Endothelial cell of umbilical vein (primary cell): Measurements from ENCODE around the gene ALG2. TPM values are rescaled to one million over a fixed set of nuclear protein-coding genes. Genes with fewer than 3 reads are reported as not detected.

ENCODE experiments used
- BruUV-seq: library from RNA; stranded (reverse); fragments of 400-500 nt; replicated peaks from 2 replicates; lab custom pipeline; 2021; lab: Mats Ljungman, UMichigan
- CTCF ChIA-PET: fragments of 300-600, 350-600 bp; sonication (Branson Sonifier 250); formaldehyde crosslinking; loops from one replicate; lab custom pipeline; 2021; ENCODE audit warnings: antibody characterized with exemption, inconsistent platforms; lab: Charles Lee
- POLR2A ChIA-PET: fragments of 300-600, 350-600 bp; sonication (Branson Sonifier 250); formaldehyde crosslinking; loops from one replicate; lab custom pipeline; 2021; ENCODE audit warnings: antibody characterized with exemption, inconsistent platforms; lab: Charles Lee
- DNase-seq: peaks from one replicate; pipeline ENCODE4 v3.0.0-alpha.2; 2011; ENCODE audit warnings: low read depth, low spot score
- FAIRE-seq: peaks from 2 replicates; lab custom pipeline; 2011; peaks lifted over from hg19 to GRCh38; lab: Jason Lieb, UNC
- H2AFZ ChIP-seq: 2 replicates; pipeline ENCODE4 v1.6.0; 2012; ENCODE audit warnings: low read depth, low read length, control low read depth, inconsistent platforms
- H3K27ac ChIP-seq: 2 replicates; pipeline ENCODE4 v1.5.1; 2011; ENCODE audit warnings: low read depth, mild to moderate bottlenecking, control low read depth, low read length, moderate library complexity; ENCODE audit not compliant: insufficient read depth
- H3K27me3 ChIP-seq, 2 experiments: 2 replicates each; pipeline versions ENCODE4 v1.6.0 to v1.6.1; 2011; ENCODE audit warnings: low read length in 2 of 2, mixed read lengths in 1 of 2; ENCODE audit not compliant: control insufficient read depth in 2 of 2, insufficient read depth in 2 of 2
- H3K36me3 ChIP-seq, 2 experiments: 2 replicates in 1 of 2; 3 replicates in 1 of 2; pipeline ENCODE4 v1.5.1; 2011; ENCODE audit warnings: low read length in 2 of 2, mild to moderate bottlenecking in 1 of 2, moderate library complexity in 1 of 2; ENCODE audit not compliant: control insufficient read depth in 2 of 2, insufficient read depth in 2 of 2; ENCODE audit errors: extremely low read depth in 1 of 2
- H3K4me1 ChIP-seq: 3 replicates; pipeline ENCODE4 v1.5.1; 2011; ENCODE audit warnings: mild to moderate bottlenecking, low read length; ENCODE audit not compliant: control insufficient read depth, insufficient read depth; ENCODE audit errors: extremely low read depth
- H3K4me2 ChIP-seq: 2 replicates; pipeline ENCODE4 v1.6.1; 2011; ENCODE audit warnings: low read length, control low read depth, mixed read lengths; ENCODE audit not compliant: insufficient read depth
- H3K4me3 ChIP-seq, 3 experiments: fragments of 200-600 bp in 1 of 3; sonication (generic), shearing (Covaris generic) in 1 of 3; replicated peaks in 1 of 3; 2 replicates each; pipeline ENCODE4 v1.5.1; 2011 to 2016; ENCODE audit warnings: control low read depth in 3 of 3, low read length in 3 of 3, mild to moderate bottlenecking in 2 of 3, inconsistent platforms in 1 of 3, low read depth in 1 of 3, moderate library complexity in 1 of 3; ENCODE audit not compliant: insufficient read depth in 1 of 3
- H3K79me2 ChIP-seq: 2 replicates; pipeline ENCODE4 v1.6.0; 2012; ENCODE audit warnings: low read length, inconsistent platforms; ENCODE audit not compliant: control insufficient read depth, insufficient read depth
- H3K9ac ChIP-seq: replicated peaks from 2 replicates; pipeline ENCODE3; 2011; ENCODE audit warnings: low read length, control low read depth; ENCODE audit not compliant: insufficient read depth; ENCODE audit errors: extremely low read depth
- H3K9me1 ChIP-seq: replicated peaks from 3 replicates; pipeline ENCODE4 v1.6.0; 2011; ENCODE audit warnings: mild to moderate bottlenecking, low read length; ENCODE audit not compliant: control insufficient read depth, insufficient read depth; ENCODE audit errors: extremely low read depth
- H3K9me3 ChIP-seq: replicated peaks from 2 replicates; pipeline ENCODE4 v1.5.1; 2012; ENCODE audit warnings: low read length, inconsistent platforms; ENCODE audit not compliant: control insufficient read depth, insufficient read depth
- H4K20me1 ChIP-seq: replicated peaks from 2 replicates; pipeline ENCODE3; 2011; ENCODE audit warnings: mild to moderate bottlenecking, low read length; ENCODE audit not compliant: control insufficient read depth, insufficient read depth; ENCODE audit errors: extremely low read depth
- CTCF ChIP-seq, 2 donors: IDR thresholded peaks; 1 replicate in 1 of 2; 2 replicates in 1 of 2; pipeline ENCODE4 v1.5.1; 2011; ENCODE audit warnings: low read length in 2 of 2, mild to moderate bottlenecking in 2 of 2, moderate library complexity in 2 of 2, control low read depth in 1 of 2, inconsistent platforms in 1 of 2, low read depth in 1 of 2; ENCODE audit not compliant: insufficient read depth in 1 of 2; ENCODE audit errors: extremely low read depth in 1 of 2
- EZH2 ChIP-seq: IDR thresholded peaks from 2 replicates; pipeline ENCODE4 v1.6.1; 2012; ENCODE audit warnings: borderline replicate concordance, low read depth, mild to moderate bottlenecking, moderate library complexity, low read length, inconsistent platforms; ENCODE audit not compliant: severe bottlenecking
- FOS ChIP-seq: IDR thresholded peaks from 2 replicates; pipeline ENCODE4 v1.6.1; 2011; ENCODE audit warnings: mild to moderate bottlenecking, low read length, moderate library complexity, borderline replicate concordance; ENCODE audit not compliant: insufficient read depth
- GATA2 ChIP-seq: IDR thresholded peaks from 2 replicates; pipeline ENCODE4 v1.7.0; 2011; ENCODE audit warnings: low read depth, mild to moderate bottlenecking, moderate library complexity, mixed read lengths, low read length; ENCODE audit not compliant: insufficient read length, insufficient read depth
- JUN ChIP-seq: IDR thresholded peaks from 2 replicates; pipeline ENCODE4 v1.6.1; 2011; ENCODE audit warnings: borderline replicate concordance, low read depth; ENCODE audit not compliant: insufficient read length, insufficient read depth
- MYC ChIP-seq: IDR thresholded peaks from one replicate; pipeline ENCODE4 v1.6.1; 2011; ENCODE audit warnings: mild to moderate bottlenecking, low read depth, low read length
- POLR2A ChIP-seq: IDR thresholded peaks from 2 replicates; pipeline ENCODE4 v1.6.1; 2012; ENCODE audit warnings: low read depth, mild to moderate bottlenecking, control low read depth, low read length
- POLR2AphosphoS5 ChIP-seq: IDR thresholded peaks from 2 replicates; pipeline ENCODE4 v1.6.1; 2012; ENCODE audit warnings: low read depth, mild to moderate bottlenecking, control low read depth, low read length, moderate library complexity; ENCODE audit not compliant: insufficient read depth
- dilution Hi-C: fragments of 300-500 bp; cut with MboI; formaldehyde crosslinking; loops from one replicate; pipeline ENCODE4 v1.15.0; 2019; ENCODE audit warnings: low sequenced_read_pairs; ENCODE audit not compliant: extremely low pct_ligation_motif_present
- intact Hi-C: fragments of 100-400 bp; cut with micrococcal nuclease; formaldehyde crosslinking; loops from one replicate; pipeline ENCODE4 v1.10.0; 2022
- polyA plus RNA-seq, 4 experiments: library from polyadenylated mRNA; depleted of rRNA in 3 of 4; stranded (reverse) in 3 of 4; unstranded in 1 of 4; fragments of >200 nt; gene quantifications; 2 replicates each; pipeline versions ENCODE4 v1.2.1 to v1.2.3, GENCODE V29; 2011 to 2012; ENCODE audit warnings: missing spikeins in 1 of 4
- total RNA-seq: library from RNA; stranded (reverse); gene quantifications from 2 replicates; pipeline ENCODE4 v1.2.3, GENCODE V29; 2021
- TF ChIP-seq, protein P1 (sequence below): IDR thresholded peaks from 2 replicates; pipeline ENCODE4 v1.6.1; 2011; ENCODE audit not compliant: insufficient read depth, insufficient read length

ALG2 gene
- total and polyA plus RNA-seq, 2 donors (not counting 3 experiments of a cell fraction or from before 2014, with no cell fraction given) = 32.4 to 40.7 TPM

DNA sequence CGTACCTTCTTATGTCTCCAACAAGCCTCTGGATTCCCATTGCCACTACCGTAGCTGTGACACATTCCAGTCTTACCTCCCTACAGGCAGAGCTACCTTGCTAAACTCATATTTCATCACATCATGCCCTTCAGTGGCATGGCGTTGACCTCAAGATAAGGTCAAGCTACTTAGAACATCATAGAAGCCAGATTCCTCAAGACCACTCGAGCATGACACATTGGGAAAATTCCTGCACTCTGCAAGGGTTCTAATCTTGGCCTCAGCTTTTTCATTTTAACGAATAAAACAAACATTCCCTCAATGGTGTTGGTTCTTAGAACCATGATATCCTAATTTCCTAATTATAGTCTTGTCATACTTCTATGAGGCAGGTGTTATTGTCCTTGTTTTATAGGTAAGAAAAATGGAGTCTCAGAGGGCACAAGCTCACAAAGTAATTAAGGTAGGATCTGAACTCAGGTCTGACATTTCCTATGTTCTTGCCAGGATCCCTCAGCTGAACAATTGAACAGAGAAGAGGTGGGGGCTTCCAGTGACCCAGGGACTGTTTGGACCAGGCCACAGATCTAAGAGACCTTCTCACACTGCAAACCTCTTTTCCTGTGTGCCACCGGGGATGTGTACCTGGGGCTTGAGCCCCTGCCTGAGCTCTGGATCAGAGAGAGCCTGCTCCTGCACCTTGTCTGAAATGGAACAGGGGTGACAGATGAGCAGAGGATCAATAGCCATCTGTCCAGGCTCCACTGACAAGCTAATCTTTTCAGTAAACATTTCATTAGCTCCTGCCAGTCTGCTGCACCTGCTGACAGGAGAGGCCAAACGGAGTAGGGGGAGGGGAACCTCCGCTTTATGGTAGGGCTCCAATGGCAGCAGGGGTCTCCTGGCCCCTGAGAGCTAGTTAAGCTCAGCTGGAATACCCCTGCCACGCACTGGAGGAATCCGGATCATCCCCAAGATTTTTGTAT, 49.3 kb downstream of the ALG2 start:
- Histone ChIP-seq H3K4me1 (no peaks in the 10 kb centered on the region), H4K20me1 (no peaks in the 10 kb centered on the region), H2AFZ (no peak overlapping the region), H3K4me3 (no peak overlapping the region), H3K36me3 (no peaks in the 10 kb centered on the region), H3K9me1 (no peaks in the 10 kb centered on the region), H3K27ac (no peak overlapping the region), H3K9ac (no peak overlapping the region), H3K79me2 (no peaks in the 10 kb centered on the region), H3K4me2 (no peak overlapping the region), H3K9me3 (no peaks in the 10 kb centered on the region), H3K27me3 (peaks cover 4 to 5% of the 10 kb centered on the region in 2 experiments)
- no peak for FAIRE-seq
- TF ChIP-seq, protein P1, sequence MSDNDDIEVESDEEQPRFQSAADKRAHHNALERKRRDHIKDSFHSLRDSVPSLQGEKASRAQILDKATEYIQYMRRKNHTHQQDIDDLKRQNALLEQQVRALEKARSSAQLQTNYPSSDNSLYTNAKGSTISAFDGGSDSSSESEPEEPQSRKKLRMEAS = no peak
- TF ChIP-seq GATA2 (no peak), EZH2 (no peak), CTCF (IDR thresholded peaks at IDR 0.05; ENCODE audit: extremely low read depth in 1 of 2, insufficient read depth in 1 of 2, low read depth in 1 of 2, low read length in 2 of 2) (no peak), FOS (no peak), POLR2A (no peak), MYC (no peak), JUN (no peak), POLR2AphosphoS5 (no peak)
- intact Hi-C loops = no loop called here
- BruUV-seq = no TSS peak
- POLR2A ChIA-PET = no interaction called here
- DNase-seq = no peak
- dilution Hi-C loops = no loop called here
- CTCF ChIA-PET = interaction anchor here (0.6 to 1.6 kb wide), 6 partner anchors 12 to 1050 kb away, joined by 3 to 4 read pairs (median 3); no protein-coding TSS in a partner anchor
